Suprapubic skin (tissue), 4 donors: ENCODE measurements around the gene SLC35D2. TPM values are rescaled to one million over a fixed set of nuclear protein-coding genes. Genes with fewer than 3 reads are reported as not detected.
"Not testable (repeated sequence)": the region's sequence is repeated elsewhere in the genome, so short reads cannot be mapped to it uniquely, and the experiment has no call there.

ENCODE experiments used
- DNase-seq, 2 donors: peaks; one replicate each; pipeline ENCODE4 v3.0.0-alpha.2; 2019; ENCODE audit warnings: low spot score in 2 of 2
- H3K27ac ChIP-seq: fragments of 200-600 bp; sonication (generic); one replicate; pipeline ENCODE4 v1.5.1; 2019
- H3K27me3 ChIP-seq: fragments of 200-600 bp; sonication (generic); one replicate; pipeline ENCODE4 v1.5.1; 2019
- H3K36me3 ChIP-seq: fragments of 200-600 bp; sonication (generic); one replicate; pipeline ENCODE4 v1.5.1; 2019
- H3K4me1 ChIP-seq: fragments of 200-600 bp; sonication (generic); one replicate; pipeline ENCODE4 v1.5.1; 2019
- H3K4me3 ChIP-seq: fragments of 200-600 bp; sonication (generic); one replicate; pipeline ENCODE4 v1.5.1; 2019; ENCODE audit warnings: mild to moderate bottlenecking
- H3K9me3 ChIP-seq: fragments of 200-600 bp; sonication (generic); one replicate; pipeline ENCODE4 v1.5.1; 2019
- EP300 ChIP-seq: sonication (generic); formaldehyde crosslinking; IDR thresholded peaks from one replicate; pipeline ENCODE4 v1.6.1; 2017; ENCODE audit warnings: antibody characterized with exemption
- POLR2A ChIP-seq, 2 donors: fragments of 450-650 bp; IDR thresholded peaks; one replicate each; pipeline ENCODE4 v1.6.1; 2017; ENCODE audit warnings: antibody characterized with exemption in 2 of 2, mild to moderate bottlenecking in 2 of 2, moderate library complexity in 2 of 2
- POLR2AphosphoS5 ChIP-seq, 3 donors: sonication (generic); formaldehyde crosslinking; IDR thresholded peaks; one replicate each; pipeline ENCODE4 v1.6.1; 2017; ENCODE audit warnings: antibody characterized with exemption in 3 of 3
- WGBS: methylation state at CpG from one replicate; pipeline ENCODE4 v1.1.5; 2018; 5-methylcytosine and 5-hydroxymethylcytosine counted together
- total RNA-seq, 4 donors: library from RNA; depleted of rRNA; stranded (reverse); fragments of >200 nt; gene quantifications; one replicate each; pipeline ENCODE4 v1.1.0, GENCODE V29; 2016
- TF ChIP-seq, protein P1 (sequence below), 2 donors: fragments of 200-600 bp in 1 of 2; fragments of 450-650 bp in 1 of 2; sonication (generic) in 1 of 2; IDR thresholded peaks; one replicate each; pipeline ENCODE4 v1.5.1; 2016 to 2019; ENCODE audit warnings: antibody characterized with exemption in 2 of 2, mild to moderate bottlenecking in 1 of 2, moderate library complexity in 1 of 2

The SLC35D2 gene
- total RNA-seq, 4 donors from 2014 or later: 11.3 to 20.6 (median 17.9) TPM

DNA sequence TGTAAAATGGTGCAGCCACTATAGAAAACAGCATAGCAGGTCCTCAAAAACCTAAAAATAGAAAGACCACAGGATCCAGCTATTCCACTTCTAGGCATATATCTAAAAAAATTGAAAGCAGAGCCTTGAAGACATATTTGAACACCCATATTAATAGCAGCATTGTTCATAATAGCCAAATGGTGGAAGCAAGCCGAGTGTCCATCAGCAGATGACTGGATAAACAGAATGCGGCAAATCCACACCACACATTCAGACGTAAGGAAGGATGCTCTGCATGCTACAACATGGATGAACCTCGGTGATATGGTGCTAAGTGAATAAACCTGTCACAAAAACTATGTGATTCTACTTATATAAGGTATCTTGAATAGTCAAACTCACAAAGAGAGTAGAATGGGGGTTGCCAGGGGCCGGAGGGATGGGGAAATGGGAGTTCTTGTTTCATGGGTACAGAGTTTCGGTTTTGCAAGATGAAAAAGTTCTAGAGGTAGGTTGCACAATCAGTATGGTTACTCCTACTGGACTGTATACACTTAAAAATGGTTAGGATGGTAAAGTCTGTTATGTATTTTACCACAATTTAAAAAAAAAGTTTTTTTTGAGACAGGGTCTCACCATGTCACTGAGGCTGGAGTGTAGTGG is 64.5 kb downstream of the SLC35D2 start:
- Histone ChIP-seq H3K4me3 (no peak overlapping the region), H3K27ac (no peak overlapping the region), H3K4me1 (no peaks in the 10 kb centered on the region), H3K9me3 (no peaks in the 10 kb centered on the region), H3K27me3 (no peaks in the 10 kb centered on the region), H3K36me3 (peaks cover 18% of the 10 kb centered on the region)
- 72% methylated on average over 6 of the region's 6 CpGs for WGBS
- TF ChIP-seq POLR2AphosphoS5 (IDR thresholded peaks at IDR 0.05): no peak
- DNase-seq: no peak

DNA sequence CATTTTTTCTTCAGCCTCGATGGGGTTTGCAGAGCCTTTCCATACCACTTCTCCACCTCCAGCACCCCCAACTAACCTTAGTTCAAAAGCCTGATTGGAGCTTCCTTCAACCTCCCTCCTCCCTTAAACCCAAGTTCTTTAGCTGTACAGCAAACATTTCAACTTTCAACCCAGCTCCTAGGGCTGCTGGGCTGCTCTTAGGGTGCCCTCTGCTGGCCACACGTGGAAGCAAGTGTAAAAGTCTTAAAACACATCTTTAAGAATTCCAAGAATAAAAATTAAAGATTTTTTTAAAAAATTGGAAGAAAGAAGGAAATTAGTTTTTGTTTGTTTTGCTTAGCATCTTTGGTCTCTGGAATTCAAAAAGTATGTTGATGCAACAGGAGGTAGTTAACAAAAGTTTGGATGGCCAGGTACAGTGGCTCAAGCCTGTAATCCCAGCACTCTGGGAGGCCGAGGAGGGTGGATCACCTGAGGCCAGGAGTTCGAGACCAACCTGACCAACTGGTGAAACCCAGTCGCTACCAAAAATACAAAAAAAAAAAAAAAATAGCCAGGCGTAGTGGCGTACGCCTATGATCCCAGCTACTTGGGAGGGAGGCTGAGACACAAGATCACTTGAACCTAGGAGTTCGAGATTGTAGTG is 66.1 kb downstream of the SLC35D2 start:
- TF ChIP-seq, protein P1, sequence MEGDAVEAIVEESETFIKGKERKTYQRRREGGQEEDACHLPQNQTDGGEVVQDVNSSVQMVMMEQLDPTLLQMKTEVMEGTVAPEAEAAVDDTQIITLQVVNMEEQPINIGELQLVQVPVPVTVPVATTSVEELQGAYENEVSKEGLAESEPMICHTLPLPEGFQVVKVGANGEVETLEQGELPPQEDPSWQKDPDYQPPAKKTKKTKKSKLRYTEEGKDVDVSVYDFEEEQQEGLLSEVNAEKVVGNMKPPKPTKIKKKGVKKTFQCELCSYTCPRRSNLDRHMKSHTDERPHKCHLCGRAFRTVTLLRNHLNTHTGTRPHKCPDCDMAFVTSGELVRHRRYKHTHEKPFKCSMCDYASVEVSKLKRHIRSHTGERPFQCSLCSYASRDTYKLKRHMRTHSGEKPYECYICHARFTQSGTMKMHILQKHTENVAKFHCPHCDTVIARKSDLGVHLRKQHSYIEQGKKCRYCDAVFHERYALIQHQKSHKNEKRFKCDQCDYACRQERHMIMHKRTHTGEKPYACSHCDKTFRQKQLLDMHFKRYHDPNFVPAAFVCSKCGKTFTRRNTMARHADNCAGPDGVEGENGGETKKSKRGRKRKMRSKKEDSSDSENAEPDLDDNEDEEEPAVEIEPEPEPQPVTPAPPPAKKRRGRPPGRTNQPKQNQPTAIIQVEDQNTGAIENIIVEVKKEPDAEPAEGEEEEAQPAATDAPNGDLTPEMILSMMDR (IDR thresholded peaks at IDR 0.05): peak; percentile 76 to 77
- TF ChIP-seq POLR2AphosphoS5 (IDR thresholded peaks at IDR 0.05): no peak
- Histone ChIP-seq H3K4me1 (no peaks in the 10 kb centered on the region), H3K36me3 (peaks cover 23% of the 10 kb centered on the region), H3K27me3 (no peaks in the 10 kb centered on the region), H3K9me3 (no peaks in the 10 kb centered on the region), H3K4me3 (no peak overlapping the region), H3K27ac (no peak overlapping the region)
- no peak for DNase-seq
- WGBS: 43% methylated on average over 9 of the region's 9 CpGs

DNA sequence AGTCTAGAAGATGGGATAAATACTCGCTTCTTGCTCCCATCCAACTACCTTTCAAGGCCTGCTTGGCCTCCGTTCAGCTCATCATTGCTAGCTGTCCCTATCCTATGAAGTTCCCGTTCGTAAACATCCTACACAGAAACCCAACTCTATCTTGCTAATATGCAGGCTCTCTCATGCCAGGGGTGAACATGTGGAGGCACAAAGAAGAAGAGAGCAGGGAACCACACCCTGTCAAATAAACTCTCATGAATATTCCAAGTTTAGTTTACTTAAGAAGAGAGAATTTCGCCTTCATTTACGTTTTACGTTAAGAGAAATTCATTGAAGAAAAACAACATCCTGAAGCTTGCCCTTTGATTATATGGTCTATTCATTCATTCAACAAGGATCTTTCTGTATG is 73.7 kb downstream of the SLC35D2 start:
- DNase-seq: no peak
- WGBS: 93% methylated on average over 7 of the region's 7 CpGs
- H3K27me3 ChIP-seq: no peaks in the 10 kb centered on the region

DNA sequence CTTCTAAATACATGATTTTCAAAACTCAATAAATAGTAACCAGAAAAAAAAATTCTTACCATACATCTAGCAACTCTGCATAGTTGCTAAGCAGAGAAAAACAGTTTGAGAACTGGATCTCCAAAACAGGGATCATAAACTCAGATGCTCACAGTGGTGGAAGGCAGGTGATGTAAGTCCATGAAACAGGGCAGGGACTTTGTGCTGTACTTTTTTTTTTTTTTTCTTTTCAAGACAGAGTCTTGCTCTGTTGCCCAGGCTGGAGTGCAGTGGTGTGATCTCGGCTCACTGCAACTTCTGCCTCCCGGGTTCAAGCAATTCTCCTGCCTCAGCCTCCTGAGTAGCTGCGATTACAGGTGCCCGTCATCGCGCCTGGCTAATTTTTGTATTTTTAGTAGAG is 76.6 kb downstream of the SLC35D2 start:
- WGBS: 96% methylated on average over 6 of the region's 6 CpGs
- DNase-seq, H3K27me3 ChIP-seq, H3K4me1 ChIP-seq, H3K27ac ChIP-seq, H3K9me3 ChIP-seq, H3K36me3 ChIP-seq, H3K4me3 ChIP-seq: not testable (repeated sequence)

More for the DNA sequence above, 73.7 kb downstream of the SLC35D2 start:
- H3K9me3 ChIP-seq: no peaks in the 10 kb centered on the region
- H3K4me3 ChIP-seq: no peak overlapping the region
- no peak for TF ChIP-seq POLR2A (IDR thresholded peaks at IDR 0.05)
- no peak overlapping the region for H3K27ac ChIP-seq
- H3K4me1 ChIP-seq: no peaks in the 10 kb centered on the region
- H3K36me3 ChIP-seq: peaks cover 6% of the 10 kb centered on the region

DNA sequence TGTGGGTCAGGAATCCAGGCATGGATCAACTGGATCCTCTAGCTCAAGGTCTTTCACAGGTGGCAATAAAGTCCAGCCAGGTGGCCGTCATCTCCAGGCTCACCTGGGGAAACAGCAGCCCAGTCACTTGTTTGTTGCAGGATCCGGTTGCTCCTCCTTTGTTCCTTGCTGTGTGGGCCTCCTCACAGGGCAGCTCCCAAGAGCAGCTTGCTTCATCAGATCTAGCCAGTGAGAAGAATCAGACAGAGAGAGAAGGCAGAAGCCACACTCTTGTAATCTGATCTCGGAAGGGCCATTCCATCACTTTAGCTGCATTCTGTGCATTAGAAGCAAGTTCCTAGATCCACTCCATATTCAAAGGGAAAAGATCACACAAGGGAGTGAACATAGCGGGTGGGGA is 78.3 kb downstream of the SLC35D2 start:
- H3K4me1 ChIP-seq: no peaks in the 10 kb centered on the region
- no peak overlapping the region for H3K27ac ChIP-seq
- WGBS: 40% methylated on average over 4 of the region's 4 CpGs
- no peaks in the 10 kb centered on the region for H3K27me3 ChIP-seq
- TF ChIP-seq POLR2A (IDR thresholded peaks at IDR 0.05): no peak
- TF ChIP-seq, protein P1 (IDR thresholded peaks at IDR 0.05): no peak
- no peak for TF ChIP-seq POLR2AphosphoS5 (IDR thresholded peaks at IDR 0.05)
- no peak for TF ChIP-seq EP300
- H3K9me3 ChIP-seq: no peaks in the 10 kb centered on the region
- no peak overlapping the region for H3K4me3 ChIP-seq
- H3K36me3 ChIP-seq: no peaks in the 10 kb centered on the region
- no peak for DNase-seq

DNA sequence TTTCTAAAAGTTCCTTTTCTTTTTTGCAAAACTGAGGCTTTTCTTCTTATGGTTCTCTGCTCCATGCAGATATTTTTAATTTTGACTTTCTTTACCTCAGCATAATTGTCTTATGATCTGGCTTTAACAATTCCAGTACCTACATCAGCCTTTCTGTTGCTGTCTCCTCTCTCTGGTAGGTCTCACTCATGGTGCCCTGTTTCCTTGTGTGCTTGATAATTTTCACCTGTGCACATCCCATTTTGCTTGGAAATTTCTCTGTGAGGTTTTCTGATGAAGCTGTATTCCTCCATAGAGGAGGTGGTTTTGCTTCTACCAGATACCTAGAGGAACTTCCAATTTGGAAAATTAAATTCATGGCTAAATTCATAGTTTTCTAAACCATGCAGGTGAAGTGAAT is 79.3 kb downstream of the SLC35D2 start:
- no peaks in the 10 kb centered on the region for H3K36me3 ChIP-seq
- no peak overlapping the region for H3K27ac ChIP-seq
- TF ChIP-seq POLR2AphosphoS5 (IDR thresholded peaks at IDR 0.05) (no peak), POLR2A (IDR thresholded peaks at IDR 0.05) (no peak), EP300 (no peak)
- DNase-seq: no peak
- no peaks in the 10 kb centered on the region for H3K4me1 ChIP-seq
- H3K27me3 ChIP-seq: no peaks in the 10 kb centered on the region
- H3K4me3 ChIP-seq: no peak overlapping the region
- no peaks in the 10 kb centered on the region for H3K9me3 ChIP-seq

DNA sequence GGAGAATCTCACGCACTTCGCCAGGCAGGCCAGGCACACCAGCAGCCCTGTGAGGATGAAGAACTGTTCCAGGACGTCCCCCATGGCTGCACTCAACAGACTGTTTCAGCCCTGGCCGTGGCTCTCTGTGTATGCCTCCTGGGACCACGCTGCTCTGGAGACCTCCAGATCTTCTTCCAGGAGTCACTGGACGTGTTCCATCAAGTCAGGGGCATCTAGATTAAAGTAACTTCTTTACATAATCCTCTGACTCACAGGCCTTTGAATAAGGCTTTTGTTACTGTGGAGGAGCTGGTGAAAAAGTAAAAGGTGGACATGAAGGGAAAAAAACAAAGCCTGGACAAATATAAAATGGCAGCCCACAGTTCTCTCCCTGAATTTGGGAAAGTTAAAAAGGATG is 81.5 kb downstream of the SLC35D2 start, which contains the start of gene HSD17B3:
HSD17B3 (minus strand) TSS at position 156 of the 400 bp plus-strand sequence; CDS start at position 84, 72 bp downstream.
- 87% methylated on average over 6 of the region's 6 CpGs for WGBS

More for the DNA sequence above, 81.5 kb downstream of the SLC35D2 start, which contains the start of gene HSD17B3:
- Histone ChIP-seq H3K36me3 (no peaks in the 10 kb centered on the region), H3K4me3 (no peak within 1 kb of the TSS), H3K27ac (no peak within 1 kb of the TSS), H3K9me3 (no peaks in the 10 kb centered on the region), H3K4me1 (no peaks in the 10 kb centered on the region), H3K27me3 (no peaks in the 10 kb centered on the region)
- no peak for DNase-seq
- TF ChIP-seq, protein P1 (IDR thresholded peaks at IDR 0.05): no peak
- no peak for TF ChIP-seq POLR2AphosphoS5 (IDR thresholded peaks at IDR 0.05)
